ENCODE results near the gene DHX40.
"Not testable (repeated sequence)": the region's sequence is repeated elsewhere in the genome, so short reads cannot be mapped to it uniquely, and the experiment has no call there.

Gene DHX40

GRCh38 chr17:59558953-59559352 is 6.5 kb upstream of the DHX40 start:
- no peak for DNase-seq (ENCODE audit: low spot score)
- in situ Hi-C loops (cut with MboI; ENCODE audit: low sequenced_read_pairs, unreplicated experiment): no loop called here
- TF ChIP-seq, protein P1, sequence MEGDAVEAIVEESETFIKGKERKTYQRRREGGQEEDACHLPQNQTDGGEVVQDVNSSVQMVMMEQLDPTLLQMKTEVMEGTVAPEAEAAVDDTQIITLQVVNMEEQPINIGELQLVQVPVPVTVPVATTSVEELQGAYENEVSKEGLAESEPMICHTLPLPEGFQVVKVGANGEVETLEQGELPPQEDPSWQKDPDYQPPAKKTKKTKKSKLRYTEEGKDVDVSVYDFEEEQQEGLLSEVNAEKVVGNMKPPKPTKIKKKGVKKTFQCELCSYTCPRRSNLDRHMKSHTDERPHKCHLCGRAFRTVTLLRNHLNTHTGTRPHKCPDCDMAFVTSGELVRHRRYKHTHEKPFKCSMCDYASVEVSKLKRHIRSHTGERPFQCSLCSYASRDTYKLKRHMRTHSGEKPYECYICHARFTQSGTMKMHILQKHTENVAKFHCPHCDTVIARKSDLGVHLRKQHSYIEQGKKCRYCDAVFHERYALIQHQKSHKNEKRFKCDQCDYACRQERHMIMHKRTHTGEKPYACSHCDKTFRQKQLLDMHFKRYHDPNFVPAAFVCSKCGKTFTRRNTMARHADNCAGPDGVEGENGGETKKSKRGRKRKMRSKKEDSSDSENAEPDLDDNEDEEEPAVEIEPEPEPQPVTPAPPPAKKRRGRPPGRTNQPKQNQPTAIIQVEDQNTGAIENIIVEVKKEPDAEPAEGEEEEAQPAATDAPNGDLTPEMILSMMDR (IDR thresholded peaks at IDR 0.05; ENCODE audit: borderline replicate concordance, control extremely low read depth, extremely low read depth, insufficient read depth, missing control alignments): no peak

- DNase-seq (ENCODE audit: low spot score): peak; percentile 53
- TF ChIP-seq, protein P1 (IDR thresholded peaks at IDR 0.05; ENCODE audit: borderline replicate concordance, control extremely low read depth, extremely low read depth, insufficient read depth, missing control alignments): peak; percentile 4
- in situ Hi-C loops (cut with MboI; ENCODE audit: low sequenced_read_pairs, unreplicated experiment): no loop called here
Observed at GRCh38 chr17:59561042-59561441, 4.4 kb upstream of the DHX40 start.

GRCh38 chr17:59565959-59566324 is 532 bp downstream of the DHX40 start:
- peak; percentile 80 for DNase-seq (ENCODE audit: low spot score)
- in situ Hi-C loops (cut with MboI; ENCODE audit: low sequenced_read_pairs, unreplicated experiment): no loop called here

DNA sequence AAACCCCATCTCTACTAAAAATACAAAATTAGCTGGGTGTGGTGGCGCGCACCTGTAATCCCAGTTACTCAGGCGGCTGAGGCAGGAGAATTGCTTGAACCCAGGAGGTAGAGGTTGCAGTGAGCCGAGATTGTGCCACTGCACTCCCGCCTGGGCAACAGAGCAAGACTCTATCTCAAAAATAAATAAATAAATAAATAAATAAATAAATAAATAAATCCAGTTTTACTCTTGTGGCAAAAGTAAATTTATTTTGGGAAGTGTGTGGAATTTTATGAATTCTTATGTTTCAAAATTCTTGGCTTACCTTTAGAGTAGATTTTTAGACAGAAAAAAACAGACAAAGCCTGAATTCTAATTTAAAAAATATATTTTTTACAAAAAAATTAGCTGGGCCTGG is 3.7 kb downstream of the DHX40 start:
- DNase-seq (ENCODE audit: low spot score); in situ Hi-C loops (cut with MboI; ENCODE audit: low sequenced_read_pairs, unreplicated experiment): not testable (repeated sequence)

More at GRCh38 chr17:59565959-59566324, 532 bp downstream of the DHX40 start:
- TF ChIP-seq, protein P1 (IDR thresholded peaks at IDR 0.05; ENCODE audit: borderline replicate concordance, control extremely low read depth, extremely low read depth, insufficient read depth, missing control alignments): no peak

GRCh38 chr17:59572301-59572924 is 7.0 kb downstream of the DHX40 start:
- in situ Hi-C loops (cut with MboI; ENCODE audit: low sequenced_read_pairs, unreplicated experiment): no loop called here
- peak; percentile 61 for DNase-seq (ENCODE audit: low spot score)
- TF ChIP-seq, protein P1 (IDR thresholded peaks at IDR 0.05; ENCODE audit: borderline replicate concordance, control extremely low read depth, extremely low read depth, insufficient read depth, missing control alignments): no peak

DNA sequence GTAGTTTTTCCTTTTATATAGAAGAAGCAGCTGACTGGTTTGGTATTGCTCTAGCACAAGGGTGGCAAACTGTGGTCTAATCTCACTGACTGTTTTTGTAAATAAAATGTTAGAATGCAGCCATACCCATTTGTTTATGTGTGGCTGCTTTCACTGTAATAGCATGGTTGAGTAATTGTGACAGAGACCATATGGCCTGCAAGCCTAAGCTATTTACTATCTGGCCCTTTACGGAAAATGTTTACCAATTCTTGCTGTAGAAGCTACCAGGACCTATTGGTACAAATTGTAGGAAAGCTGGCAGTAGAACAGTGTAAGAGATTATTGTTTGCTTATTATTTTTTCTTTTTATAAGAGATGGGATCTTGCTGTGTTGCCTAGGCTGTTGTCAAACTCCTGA is 18.8 kb downstream of the DHX40 start:
- DNase-seq (ENCODE audit: low spot score); in situ Hi-C loops (cut with MboI; ENCODE audit: low sequenced_read_pairs, unreplicated experiment): not testable (repeated sequence)

DNA sequence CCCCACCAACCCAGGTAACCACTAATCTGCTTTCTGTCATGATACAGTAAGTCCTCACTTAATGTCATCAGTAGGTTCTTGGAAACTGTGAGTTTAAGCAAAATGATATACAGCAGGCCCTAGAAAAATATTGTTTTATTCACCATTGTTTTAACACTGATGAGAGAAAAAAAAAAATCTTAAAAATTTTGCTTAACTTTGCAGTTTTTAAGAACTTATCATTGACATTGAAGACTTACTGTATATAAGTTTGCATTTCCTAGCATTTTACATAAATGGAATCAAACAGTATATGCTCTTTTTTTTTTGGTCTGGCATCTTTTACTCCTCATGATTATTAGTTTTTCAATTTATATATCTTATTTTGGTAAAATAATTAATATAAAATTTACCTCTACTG is 34.8 kb downstream of the DHX40 start:
- in situ Hi-C loops (cut with MboI; ENCODE audit: low sequenced_read_pairs, unreplicated experiment): no loop called here
- no peak for DNase-seq (ENCODE audit: low spot score)
- TF ChIP-seq, protein P1 (IDR thresholded peaks at IDR 0.05; ENCODE audit: borderline replicate concordance, control extremely low read depth, extremely low read depth, insufficient read depth, missing control alignments): no peak

- TF ChIP-seq, protein P1 (IDR thresholded peaks at IDR 0.05; ENCODE audit: borderline replicate concordance, control extremely low read depth, extremely low read depth, insufficient read depth, missing control alignments): no peak
- in situ Hi-C loops (cut with MboI; ENCODE audit: low sequenced_read_pairs, unreplicated experiment): no loop called here
- DNase-seq (ENCODE audit: low spot score): peak; percentile 34
Observed at GRCh38 chr17:59601130-59601529, 35.7 kb downstream of the DHX40 start.
